Mesenchymal stem cell (in vitro differentiated cells and primary cell): ENCODE measurements around the gene PHF23.

Source experiments
- DNase-seq: peaks from one replicate; pipeline ENCODE4 v3.0.0-alpha.2; 2013
- H2AFZ ChIP-seq: one replicate; pipeline ENCODE4 v1.6.1; 2013; ENCODE audit warnings: low read depth, mild to moderate bottlenecking, control low read depth, inconsistent platforms, low read length, moderate library complexity
- H2AK5ac ChIP-seq: 2 replicates; pipeline ENCODE4 v1.6.1; 2013; ENCODE audit warnings: low read length, moderate library complexity, mild to moderate bottlenecking, inconsistent platforms; ENCODE audit not compliant: severe bottlenecking
- H2BK120ac ChIP-seq: one replicate; pipeline ENCODE4 v1.6.1; 2013; ENCODE audit warnings: low read depth, mild to moderate bottlenecking, inconsistent platforms, low read length, moderate library complexity
- H2BK12ac ChIP-seq, 2 experiments: one replicate each; pipeline ENCODE4 v1.6.1; 2013; ENCODE audit warnings: inconsistent platforms in 2 of 2, low read length in 2 of 2, mild to moderate bottlenecking in 2 of 2, moderate library complexity in 2 of 2, control low read depth in 1 of 2
- H2BK15ac ChIP-seq: one replicate; pipeline ENCODE4 v1.6.1; 2013; ENCODE audit warnings: mild to moderate bottlenecking, low read depth, inconsistent platforms; ENCODE audit not compliant: poor library complexity, severe bottlenecking
- H2BK5ac ChIP-seq: 2 replicates; pipeline ENCODE4 v1.6.1; 2013; ENCODE audit warnings: low read depth, mild to moderate bottlenecking, low read length, control low read depth, inconsistent platforms; ENCODE audit not compliant: poor library complexity, severe bottlenecking
- H3K14ac ChIP-seq, 2 experiments: one replicate each; pipeline ENCODE4 v1.6.1; 2013; ENCODE audit warnings: inconsistent platforms in 2 of 2, low read length in 2 of 2, control low read depth in 1 of 2, mild to moderate bottlenecking in 1 of 2, moderate library complexity in 1 of 2
- H3K18ac ChIP-seq, 2 experiments: one replicate each; pipeline ENCODE4 v1.6.1; 2013; ENCODE audit warnings: inconsistent platforms in 2 of 2, low read length in 2 of 2, control low read depth in 1 of 2, low read depth in 1 of 2, mild to moderate bottlenecking in 1 of 2
- H3K23ac ChIP-seq, 2 experiments: one replicate each; pipeline ENCODE4 v1.6.1; 2013; ENCODE audit warnings: inconsistent platforms in 2 of 2, low read length in 2 of 2, mild to moderate bottlenecking in 2 of 2, moderate library complexity in 2 of 2, control low read depth in 1 of 2
- H3K27ac ChIP-seq: 2 replicates; pipeline ENCODE4 v1.5.1; 2013; ENCODE audit warnings: mild to moderate bottlenecking, moderate library complexity, low read length, control low read depth, inconsistent platforms; ENCODE audit not compliant: poor library complexity, severe bottlenecking
- H3K27me3 ChIP-seq, 2 experiments: 2 replicates each; pipeline versions ENCODE4 v1.6.1 to v1.7.0; 2013; ENCODE audit warnings: low read length in 2 of 2, mild to moderate bottlenecking in 2 of 2, moderate library complexity in 2 of 2, control low read depth in 1 of 2, inconsistent platforms in 1 of 2; ENCODE audit not compliant: control insufficient read depth in 1 of 2, insufficient read depth in 1 of 2
- H3K36me3 ChIP-seq, 2 experiments: 2 replicates each; pipeline versions ENCODE4 v1.6.1 to v1.7.0; 2013; ENCODE audit warnings: low read length in 2 of 2, control low read depth in 1 of 2, inconsistent platforms in 1 of 2, low read depth in 1 of 2, mild to moderate bottlenecking in 1 of 2; ENCODE audit not compliant: insufficient read depth in 2 of 2, control insufficient read depth in 1 of 2
- H3K4ac ChIP-seq, 2 experiments: one replicate each; pipeline ENCODE4 v1.6.1; 2013; ENCODE audit warnings: inconsistent platforms in 2 of 2, low read length in 2 of 2, mild to moderate bottlenecking in 2 of 2, moderate library complexity in 2 of 2, control low read depth in 1 of 2, low read depth in 1 of 2
- H3K4me1 ChIP-seq: 2 replicates; pipeline ENCODE4 v1.6.1; 2013; ENCODE audit warnings: low read depth, low read length, control low read depth; ENCODE audit not compliant: control insufficient read depth, insufficient read depth
- H3K4me2 ChIP-seq: 2 replicates; pipeline ENCODE4 v1.6.1; 2013; ENCODE audit warnings: low read length, mild to moderate bottlenecking, inconsistent platforms; ENCODE audit not compliant: poor library complexity, severe bottlenecking
- H3K4me3 ChIP-seq, 2 experiments: 2 replicates each; pipeline versions ENCODE4 v1.5.1 to v1.7.0; 2013; ENCODE audit warnings: low read length in 2 of 2, mild to moderate bottlenecking in 2 of 2, control low read depth in 1 of 2, low read depth in 1 of 2; ENCODE audit not compliant: insufficient read depth in 1 of 2
- H3K79me1 ChIP-seq: replicated peaks from 2 replicates; pipeline ENCODE4 v1.6.1; 2013; ENCODE audit warnings: mild to moderate bottlenecking, control low read depth, low read length, inconsistent platforms; ENCODE audit not compliant: poor library complexity, severe bottlenecking
- H3K9ac ChIP-seq: 2 replicates; pipeline ENCODE4 v1.7.0; 2013; ENCODE audit warnings: mild to moderate bottlenecking, low read length, moderate library complexity
- H3K9me3 ChIP-seq: 2 replicates; pipeline ENCODE4 v1.7.0; 2013; ENCODE audit warnings: mild to moderate bottlenecking, low read length; ENCODE audit not compliant: control insufficient read depth
- H4K8ac ChIP-seq: one replicate; pipeline ENCODE4 v1.6.1; 2013; ENCODE audit warnings: inconsistent platforms, mild to moderate bottlenecking, low read length, moderate library complexity
- H4K91ac ChIP-seq: one replicate; pipeline ENCODE4 v1.6.1; 2013; ENCODE audit warnings: mild to moderate bottlenecking, low read length, inconsistent platforms
- WGBS: methylation state at CpG from one replicate; pipeline ENCODE4 v1.1.7; 2013; ENCODE audit warnings: mixed read lengths; 5-methylcytosine and 5-hydroxymethylcytosine counted together

PHF23 gene

DNA sequence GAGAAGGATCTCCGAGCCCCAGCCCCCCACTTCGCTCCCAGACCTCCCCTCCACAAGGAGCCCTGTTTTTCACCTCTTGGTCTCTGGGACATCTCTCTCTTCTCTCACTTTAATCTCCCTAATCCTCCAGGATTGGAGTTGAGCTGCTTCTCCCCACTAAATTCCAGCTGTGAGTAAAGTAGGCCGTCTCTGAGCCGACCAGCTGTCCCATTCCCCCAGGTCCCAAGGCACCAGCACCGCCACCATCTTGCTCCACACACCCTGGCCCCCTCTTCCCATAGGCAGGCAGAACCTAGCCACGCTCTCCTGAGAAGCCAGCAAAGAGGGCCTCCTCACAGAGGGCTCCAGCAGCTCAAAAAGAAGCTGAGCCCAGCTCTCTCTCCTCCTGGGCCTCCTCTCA lies 20.5 kb downstream of the PHF23 start:
- Histone ChIP-seq H2BK120ac (peak overlapping the region; percentile 58), H2AFZ (no peak overlapping the region), H2BK5ac (no peak overlapping the region), H3K36me3 (peaks cover 28 to 31% of the 10 kb centered on the region in 2 experiments), H3K9ac (peak overlapping the region; percentile 96), H3K18ac (peak overlapping the region; percentile 38 to 45), H3K4me3 (no peak overlapping the region), H3K4ac (peak overlapping the region in 1 of 2 experiments; percentile 36), H3K9me3 (no peaks in the 10 kb centered on the region), H4K8ac (peak overlapping the region; percentile 91), H2AK5ac (peak overlapping the region; percentile 38), H3K14ac (no peak overlapping the region), H4K91ac (peak overlapping the region; percentile 57), H2BK15ac (no peak overlapping the region), H3K4me1 (peaks cover 62% of the 10 kb centered on the region), H3K23ac (no peak overlapping the region), H3K4me2 (no peak overlapping the region), H2BK12ac (peak overlapping the region; percentile 70 to 75), H3K27me3 (no peaks in the 10 kb centered on the region), H3K79me1 (peaks cover 18% of the 10 kb centered on the region), H3K27ac (no peak overlapping the region)
- WGBS: 84% methylated on average over 6 of the region's 6 CpGs
- no peak for DNase-seq

DNA sequence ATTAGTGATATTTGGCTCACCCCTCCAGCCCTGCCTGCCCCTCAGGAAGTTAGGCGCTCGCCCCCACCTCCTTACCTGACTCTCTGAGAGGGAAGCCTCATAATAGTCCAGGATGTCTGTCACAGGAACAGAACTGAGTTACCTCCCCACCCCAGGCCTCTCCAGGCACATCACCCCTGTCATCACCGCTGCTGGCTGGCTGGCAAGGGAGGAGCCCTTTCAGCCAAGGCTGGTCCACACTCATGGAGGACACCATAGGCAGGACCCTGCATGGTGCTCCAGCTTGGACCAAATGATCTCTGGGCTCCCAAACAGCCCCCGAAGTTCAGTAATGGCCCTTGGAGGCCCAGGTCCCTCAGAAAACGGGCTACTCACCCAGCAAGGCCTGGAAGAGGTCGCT lies 21.1 kb downstream of the PHF23 start:
- H4K91ac ChIP-seq: peak overlapping the region; percentile 48
- peak overlapping the region in 1 of 2 experiments; percentile 12 for H3K14ac ChIP-seq
- no peak overlapping the region for H2AFZ ChIP-seq
- H2BK120ac ChIP-seq: peak overlapping the region; percentile 82
- peaks cover 19% of the 10 kb centered on the region for H3K79me1 ChIP-seq
- H2BK12ac ChIP-seq: peak overlapping the region; percentile 18 to 56
- H4K8ac ChIP-seq: peak overlapping the region; percentile 91
- H3K36me3 ChIP-seq: peaks cover 22 to 25% of the 10 kb centered on the region in 2 experiments
- WGBS: 86% methylated on average over 6 of the region's 6 CpGs
- no peak for DNase-seq
- H3K27me3 ChIP-seq: no peaks in the 10 kb centered on the region
- peak overlapping the region; percentile 84 to 86 for H3K18ac ChIP-seq
- H3K9me3 ChIP-seq: no peaks in the 10 kb centered on the region
- H3K23ac ChIP-seq: peak overlapping the region in 1 of 2 experiments; percentile 60
- H3K27ac ChIP-seq: peak overlapping the region; percentile 21
- peak overlapping the region; percentile 94 for H3K9ac ChIP-seq
- peak overlapping the region; percentile 73 for H3K4me2 ChIP-seq
- peaks cover 59% of the 10 kb centered on the region for H3K4me1 ChIP-seq
- H2AK5ac ChIP-seq: peak overlapping the region; percentile 80
- peak overlapping the region; percentile 29 to 76 for H3K4ac ChIP-seq
- peak overlapping the region; percentile 98 for H2BK15ac ChIP-seq
- H3K4me3 ChIP-seq: peak overlapping the region; percentile 27 to 81
- no peak overlapping the region for H2BK5ac ChIP-seq

- 4% methylated on average over 22 of the region's 32 CpGs for WGBS
- peak overlapping the region; percentile 66 to 85 for H3K4me3 ChIP-seq
Observed at GRCh38 chr17:7217113-7217987, 21.9 kb downstream of the PHF23 start.

More at GRCh38 chr17:7217113-7217987, 21.9 kb downstream of the PHF23 start:
- Histone ChIP-seq H3K79me1 (peaks cover 17% of the 10 kb centered on the region), H3K9me3 (no peaks in the 10 kb centered on the region), H3K18ac (peak overlapping the region; percentile 37 to 86), H3K36me3 (peaks cover 14 to 17% of the 10 kb centered on the region in 2 experiments), H2AK5ac (peak overlapping the region; percentile 80), H3K9ac (peak overlapping the region; percentile 94), H3K23ac (no peak overlapping the region), H3K4ac (peak overlapping the region; percentile 29 to 76), H3K27ac (peak overlapping the region; percentile 21), H3K27me3 (no peaks in the 10 kb centered on the region), H3K14ac (peak overlapping the region in 1 of 2 experiments; percentile 53), H4K8ac (peak overlapping the region; percentile 79), H3K4me2 (peak overlapping the region; percentile 92), H3K4me1 (peaks cover 51% of the 10 kb centered on the region), H2AFZ (no peak overlapping the region), H2BK15ac (peak overlapping the region; percentile 93), H2BK120ac (peak overlapping the region; percentile 98), H2BK5ac (no peak overlapping the region), H2BK12ac (peak overlapping the region; percentile 18 to 59), H4K91ac (peak overlapping the region; percentile 48)
- DNase-seq: peak; percentile 81
